Body of pancreas (tissue), 4 donors: ENCODE results near the gene M1AP.

Source experiments
- CTCF ChIP-seq, 7 experiments: fragments of 450-650 bp in 4 of 7; fragments of 200-600 bp in 3 of 7; sonication (generic) in 3 of 7; IDR thresholded peaks; one replicate each; pipeline ENCODE4 v1.5.1; 2016 to 2019; ENCODE audit warnings: antibody characterized with exemption in 7 of 7
- POLR2A ChIP-seq, 3 donors: fragments of 450-650 bp; IDR thresholded peaks; one replicate each; pipeline ENCODE4 v1.6.1; 2016; ENCODE audit warnings: antibody characterized with exemption in 3 of 3, mild to moderate bottlenecking in 2 of 3

GRCh38 chr2:74560591-74560990, 87.5 kb downstream of the M1AP start:
- no peak for TF ChIP-seq CTCF (IDR thresholded peaks at IDR 0.05)
- no peak for TF ChIP-seq POLR2A (IDR thresholded peaks at IDR 0.05)
